Suprapubic skin (tissue), 4 donors: Measurements from ENCODE around the gene ATP10B. TPM values are rescaled to one million over a fixed set of nuclear protein-coding genes. Genes with fewer than 3 reads are reported as not detected.

Source experiments
- DNase-seq, 2 donors: peaks; one replicate each; pipeline ENCODE4 v3.0.0-alpha.2; 2019; ENCODE audit warnings: low spot score in 2 of 2
- H3K27ac ChIP-seq: fragments of 200-600 bp; sonication (generic); one replicate; pipeline ENCODE4 v1.5.1; 2019
- H3K27me3 ChIP-seq: fragments of 200-600 bp; sonication (generic); one replicate; pipeline ENCODE4 v1.5.1; 2019
- H3K36me3 ChIP-seq: fragments of 200-600 bp; sonication (generic); one replicate; pipeline ENCODE4 v1.5.1; 2019
- H3K4me1 ChIP-seq: fragments of 200-600 bp; sonication (generic); one replicate; pipeline ENCODE4 v1.5.1; 2019
- H3K4me3 ChIP-seq: fragments of 200-600 bp; sonication (generic); one replicate; pipeline ENCODE4 v1.5.1; 2019; ENCODE audit warnings: mild to moderate bottlenecking
- H3K9me3 ChIP-seq: fragments of 200-600 bp; sonication (generic); one replicate; pipeline ENCODE4 v1.5.1; 2019
- EP300 ChIP-seq: sonication (generic); formaldehyde crosslinking; IDR thresholded peaks from one replicate; pipeline ENCODE4 v1.6.1; 2017; ENCODE audit warnings: antibody characterized with exemption
- POLR2A ChIP-seq, 2 donors: fragments of 450-650 bp; IDR thresholded peaks; one replicate each; pipeline ENCODE4 v1.6.1; 2017; ENCODE audit warnings: antibody characterized with exemption in 2 of 2, mild to moderate bottlenecking in 2 of 2, moderate library complexity in 2 of 2
- POLR2AphosphoS5 ChIP-seq, 3 donors: sonication (generic); formaldehyde crosslinking; IDR thresholded peaks; one replicate each; pipeline ENCODE4 v1.6.1; 2017; ENCODE audit warnings: antibody characterized with exemption in 3 of 3
- WGBS: methylation state at CpG from one replicate; pipeline ENCODE4 v1.1.5; 2018; 5-methylcytosine and 5-hydroxymethylcytosine counted together
- total RNA-seq, 4 donors: library from RNA; depleted of rRNA; stranded (reverse); fragments of >200 nt; gene quantifications; one replicate each; pipeline ENCODE4 v1.1.0, GENCODE V29; 2016
- TF ChIP-seq, protein P1 (sequence below), 2 donors: fragments of 200-600 bp in 1 of 2; fragments of 450-650 bp in 1 of 2; sonication (generic) in 1 of 2; IDR thresholded peaks; one replicate each; pipeline ENCODE4 v1.5.1; 2016 to 2019; ENCODE audit warnings: antibody characterized with exemption in 2 of 2, mild to moderate bottlenecking in 1 of 2, moderate library complexity in 1 of 2

The ATP10B gene
- total RNA-seq, 4 donors from 2014 or later: 25.4 to 40.8 (median 29.2) TPM

DNA sequence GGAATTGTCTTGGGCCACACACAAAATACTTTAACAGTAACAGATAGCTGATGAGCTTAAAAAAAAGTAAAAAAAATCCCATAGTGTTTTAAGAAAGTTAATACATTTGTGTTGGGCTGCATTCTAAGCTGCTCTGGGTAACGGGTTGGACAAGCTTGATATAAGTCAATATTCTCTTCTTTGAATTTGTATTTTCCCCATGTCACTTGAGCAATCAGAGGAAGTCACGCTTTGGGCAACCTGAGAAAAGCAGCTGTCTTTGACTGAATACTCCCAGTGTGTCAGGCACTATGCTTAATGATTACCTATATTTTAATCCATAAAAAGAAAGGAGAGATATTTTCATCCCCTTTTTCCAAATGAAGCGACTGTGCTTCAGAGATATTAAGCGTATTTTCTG, 84.9 kb downstream of the ATP10B start:
- Histone ChIP-seq H3K27ac (no peak overlapping the region), H3K4me3 (no peak overlapping the region), H3K4me1 (no peaks in the 10 kb centered on the region), H3K27me3 (no peaks in the 10 kb centered on the region), H3K9me3 (no peaks in the 10 kb centered on the region), H3K36me3 (no peaks in the 10 kb centered on the region)
- 87% methylated on average over 4 of the region's 4 CpGs for WGBS
- TF ChIP-seq POLR2A (IDR thresholded peaks at IDR 0.05) (no peak), EP300 (no peak), POLR2AphosphoS5 (IDR thresholded peaks at IDR 0.05) (no peak)
- TF ChIP-seq, protein P1, sequence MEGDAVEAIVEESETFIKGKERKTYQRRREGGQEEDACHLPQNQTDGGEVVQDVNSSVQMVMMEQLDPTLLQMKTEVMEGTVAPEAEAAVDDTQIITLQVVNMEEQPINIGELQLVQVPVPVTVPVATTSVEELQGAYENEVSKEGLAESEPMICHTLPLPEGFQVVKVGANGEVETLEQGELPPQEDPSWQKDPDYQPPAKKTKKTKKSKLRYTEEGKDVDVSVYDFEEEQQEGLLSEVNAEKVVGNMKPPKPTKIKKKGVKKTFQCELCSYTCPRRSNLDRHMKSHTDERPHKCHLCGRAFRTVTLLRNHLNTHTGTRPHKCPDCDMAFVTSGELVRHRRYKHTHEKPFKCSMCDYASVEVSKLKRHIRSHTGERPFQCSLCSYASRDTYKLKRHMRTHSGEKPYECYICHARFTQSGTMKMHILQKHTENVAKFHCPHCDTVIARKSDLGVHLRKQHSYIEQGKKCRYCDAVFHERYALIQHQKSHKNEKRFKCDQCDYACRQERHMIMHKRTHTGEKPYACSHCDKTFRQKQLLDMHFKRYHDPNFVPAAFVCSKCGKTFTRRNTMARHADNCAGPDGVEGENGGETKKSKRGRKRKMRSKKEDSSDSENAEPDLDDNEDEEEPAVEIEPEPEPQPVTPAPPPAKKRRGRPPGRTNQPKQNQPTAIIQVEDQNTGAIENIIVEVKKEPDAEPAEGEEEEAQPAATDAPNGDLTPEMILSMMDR (IDR thresholded peaks at IDR 0.05): no peak
- no peak for DNase-seq

DNA sequence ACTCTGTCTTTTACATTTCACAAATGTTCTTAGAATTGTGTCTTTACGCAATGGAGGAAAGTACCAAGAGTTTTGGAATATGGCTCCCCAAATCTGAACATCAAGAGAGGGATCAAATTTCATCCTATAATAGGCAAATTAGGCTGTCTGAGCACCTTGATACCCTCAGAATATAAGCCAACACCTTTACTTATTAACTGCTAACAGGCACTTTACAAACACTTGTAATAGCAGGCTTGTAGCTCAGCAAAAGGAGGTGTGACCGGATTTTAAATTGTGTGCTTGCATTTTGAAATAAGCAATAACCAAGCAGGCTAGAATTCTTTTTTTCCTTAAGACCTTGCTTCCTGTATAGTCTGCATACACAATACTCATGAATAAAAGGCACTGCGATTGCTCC, 92.0 kb downstream of the ATP10B start:
- H3K4me3 ChIP-seq: no peak overlapping the region
- 79% methylated on average over 3 of the region's 3 CpGs for WGBS
- H3K27ac ChIP-seq: no peak overlapping the region
- H3K4me1 ChIP-seq: no peaks in the 10 kb centered on the region
- no peak for TF ChIP-seq POLR2AphosphoS5 (IDR thresholded peaks at IDR 0.05)
- TF ChIP-seq POLR2A (IDR thresholded peaks at IDR 0.05): no peak
- TF ChIP-seq, protein P1 (IDR thresholded peaks at IDR 0.05): no peak
- no peak for TF ChIP-seq EP300
- H3K9me3 ChIP-seq: peaks cover 2% of the 10 kb centered on the region
- no peak for DNase-seq
- no peaks in the 10 kb centered on the region for H3K36me3 ChIP-seq
- no peaks in the 10 kb centered on the region for H3K27me3 ChIP-seq

DNA sequence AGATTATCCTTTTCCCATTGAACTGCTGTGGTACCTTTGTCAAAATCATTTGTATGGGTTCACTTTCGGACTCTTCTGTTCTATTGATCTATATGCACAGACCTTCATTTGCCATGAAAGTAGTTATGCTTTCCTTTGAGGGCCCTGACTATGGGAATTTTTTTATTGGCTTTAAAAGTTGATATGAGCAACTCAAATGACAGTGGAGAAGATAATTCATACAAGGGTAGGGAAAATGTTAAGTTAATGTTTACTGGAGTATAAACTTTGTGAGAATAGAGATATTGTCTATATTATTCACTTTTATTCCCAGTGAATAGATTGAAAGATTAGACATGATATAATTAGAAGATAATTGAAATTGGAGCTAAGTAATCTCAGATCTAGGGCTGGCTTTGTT, 94.8 kb downstream of the ATP10B start:
- Histone ChIP-seq H3K27ac (no peak overlapping the region), H3K4me3 (no peak overlapping the region), H3K9me3 (peaks cover 2% of the 10 kb centered on the region), H3K36me3 (no peaks in the 10 kb centered on the region), H3K27me3 (no peaks in the 10 kb centered on the region), H3K4me1 (no peaks in the 10 kb centered on the region)
- WGBS: 33% methylated on average over 1 of the region's 1 CpG
- DNase-seq: no peak
- TF ChIP-seq POLR2AphosphoS5 (IDR thresholded peaks at IDR 0.05) (no peak), POLR2A (IDR thresholded peaks at IDR 0.05) (no peak), EP300 (no peak)
- TF ChIP-seq, protein P1 (IDR thresholded peaks at IDR 0.05): no peak

DNA sequence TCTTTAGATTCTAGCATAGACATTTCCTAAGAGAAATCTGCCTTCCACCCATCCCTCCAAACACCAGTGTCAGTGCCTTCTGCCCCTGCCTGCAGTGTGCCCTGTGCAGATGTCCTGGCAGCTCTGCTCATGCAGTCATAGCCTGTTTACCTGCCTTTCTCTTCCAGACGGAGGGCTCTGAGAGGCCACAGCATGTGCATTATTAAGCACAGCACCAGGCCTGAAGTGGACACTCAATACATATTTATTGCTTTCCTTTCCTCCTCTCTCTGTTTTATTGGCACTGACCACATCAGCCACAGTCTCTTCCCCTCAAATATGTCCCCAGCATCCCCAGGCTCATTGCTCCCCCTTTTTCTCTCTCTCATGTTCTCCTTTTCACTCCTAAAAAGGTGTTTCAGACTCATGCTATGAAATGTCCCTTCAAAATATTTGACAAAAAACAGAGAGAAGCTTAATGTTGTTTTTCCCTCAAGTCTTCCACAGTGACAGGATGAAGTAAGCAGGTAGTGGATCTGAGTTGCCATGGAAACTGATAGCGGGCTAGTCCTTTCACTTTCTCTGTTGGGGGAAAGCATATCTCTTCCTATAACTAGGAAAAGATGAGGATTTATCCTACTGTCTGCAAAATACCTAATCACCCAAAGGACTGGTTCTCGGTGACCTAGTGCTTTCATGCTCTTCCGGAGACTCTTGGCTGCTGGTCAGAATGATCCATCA, 100.9 kb downstream of the ATP10B start:
- Histone ChIP-seq H3K9me3 (no peaks in the 10 kb centered on the region), H3K27me3 (no peaks in the 10 kb centered on the region), H3K27ac (no peak overlapping the region), H3K4me1 (no peaks in the 10 kb centered on the region), H3K36me3 (no peaks in the 10 kb centered on the region), H3K4me3 (no peak overlapping the region)
- TF ChIP-seq, protein P1 (IDR thresholded peaks at IDR 0.05): no peak
- TF ChIP-seq POLR2AphosphoS5 (IDR thresholded peaks at IDR 0.05): no peak
- no peak for TF ChIP-seq POLR2A (IDR thresholded peaks at IDR 0.05)
- no peak for TF ChIP-seq EP300
- 78% methylated on average over 4 of the region's 4 CpGs for WGBS
- no peak for DNase-seq

DNA sequence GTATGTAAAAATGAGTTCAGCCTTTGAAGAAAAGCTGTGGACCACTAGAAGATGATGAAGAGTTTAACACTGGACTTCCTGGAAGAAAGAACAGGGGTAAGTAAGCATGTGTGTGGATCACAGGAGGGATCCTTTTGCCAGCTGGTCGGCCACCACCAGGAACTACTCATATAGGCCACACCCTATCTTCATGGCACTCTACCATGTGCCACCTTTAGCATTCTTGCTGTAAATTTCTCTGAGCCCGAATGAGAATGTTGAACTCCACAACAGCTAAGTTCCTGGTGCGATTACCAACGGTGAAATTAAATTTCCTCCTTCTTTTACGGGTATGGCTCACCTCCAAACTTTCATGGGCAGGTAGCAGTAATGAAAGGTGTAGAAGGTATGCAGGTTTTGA, 102.3 kb downstream of the ATP10B start:
- WGBS: 92% methylated on average over 5 of the region's 5 CpGs
- Histone ChIP-seq H3K27ac (no peak overlapping the region), H3K9me3 (no peaks in the 10 kb centered on the region), H3K4me1 (no peaks in the 10 kb centered on the region), H3K36me3 (no peaks in the 10 kb centered on the region), H3K27me3 (no peaks in the 10 kb centered on the region), H3K4me3 (no peak overlapping the region)
- DNase-seq: no peak
- no peak for TF ChIP-seq POLR2A (IDR thresholded peaks at IDR 0.05)
- no peak for TF ChIP-seq EP300
- TF ChIP-seq, protein P1 (IDR thresholded peaks at IDR 0.05): no peak
- no peak for TF ChIP-seq POLR2AphosphoS5 (IDR thresholded peaks at IDR 0.05)
